ENCODE measurements around the gene SLC11A2.
"Not testable (repeated sequence)": the region's sequence is repeated elsewhere in the genome, so short reads cannot be mapped to it uniquely, and the experiment has no call there.

Gene SLC11A2

DNA sequence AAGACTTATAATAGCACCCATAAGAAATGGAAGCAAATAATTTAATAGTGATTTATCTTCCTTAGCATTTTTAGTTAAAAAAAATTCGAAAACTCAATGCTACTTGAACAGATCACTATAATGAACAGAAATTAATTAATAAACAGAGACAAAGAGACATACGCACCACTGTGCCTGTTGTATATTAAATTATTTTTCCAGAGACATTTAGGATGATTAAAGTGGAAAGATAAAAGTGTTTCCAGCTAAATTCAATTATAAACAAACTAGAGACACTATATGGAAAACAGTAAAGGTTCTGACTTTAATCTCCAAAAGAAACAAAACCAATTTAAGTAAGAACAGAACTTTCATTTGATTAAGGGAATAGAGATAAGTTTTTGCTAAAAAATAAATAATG lies 70.5 kb downstream of the SLC11A2 start:
- no peaks in the 10 kb centered on the region for H3K36me3 ChIP-seq (ENCODE audit: control insufficient read depth, low read length)
- H4K20me1 ChIP-seq (ENCODE audit: control insufficient read depth, insufficient read depth, low read depth, low read length) = no peaks in the 10 kb centered on the region
- H3K27ac ChIP-seq (ENCODE audit: low read depth, low read length) = no peak overlapping the region
- H3K4me2 ChIP-seq (ENCODE audit: low read length) = no peak overlapping the region
- no peaks in the 10 kb centered on the region for H3F3A ChIP-seq (ENCODE audit: control insufficient read depth, insufficient read depth)
- H3K4me1 ChIP-seq (ENCODE audit: control insufficient read depth, low read length) = peaks cover 12% of the 10 kb centered on the region
- no peaks in the 10 kb centered on the region for H3K9me2 ChIP-seq (replicated peaks; ENCODE audit: control insufficient read depth, low read length)
- TF ChIP-seq, protein P1, sequence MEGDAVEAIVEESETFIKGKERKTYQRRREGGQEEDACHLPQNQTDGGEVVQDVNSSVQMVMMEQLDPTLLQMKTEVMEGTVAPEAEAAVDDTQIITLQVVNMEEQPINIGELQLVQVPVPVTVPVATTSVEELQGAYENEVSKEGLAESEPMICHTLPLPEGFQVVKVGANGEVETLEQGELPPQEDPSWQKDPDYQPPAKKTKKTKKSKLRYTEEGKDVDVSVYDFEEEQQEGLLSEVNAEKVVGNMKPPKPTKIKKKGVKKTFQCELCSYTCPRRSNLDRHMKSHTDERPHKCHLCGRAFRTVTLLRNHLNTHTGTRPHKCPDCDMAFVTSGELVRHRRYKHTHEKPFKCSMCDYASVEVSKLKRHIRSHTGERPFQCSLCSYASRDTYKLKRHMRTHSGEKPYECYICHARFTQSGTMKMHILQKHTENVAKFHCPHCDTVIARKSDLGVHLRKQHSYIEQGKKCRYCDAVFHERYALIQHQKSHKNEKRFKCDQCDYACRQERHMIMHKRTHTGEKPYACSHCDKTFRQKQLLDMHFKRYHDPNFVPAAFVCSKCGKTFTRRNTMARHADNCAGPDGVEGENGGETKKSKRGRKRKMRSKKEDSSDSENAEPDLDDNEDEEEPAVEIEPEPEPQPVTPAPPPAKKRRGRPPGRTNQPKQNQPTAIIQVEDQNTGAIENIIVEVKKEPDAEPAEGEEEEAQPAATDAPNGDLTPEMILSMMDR (IDR thresholded peaks at IDR 0.05; ENCODE audit: low read depth, low read length, poor library complexity, severe bottlenecking) = no peak
- no peak for TF ChIP-seq EZH2phosphoT487 (IDR thresholded peaks at IDR 0.05; ENCODE audit: borderline replicate concordance, low read length)
- H3K79me2 ChIP-seq (ENCODE audit: control insufficient read depth, low read length) = no peaks in the 10 kb centered on the region
- no peaks in the 10 kb centered on the region for H3K27me3 ChIP-seq (ENCODE audit: control insufficient read depth, low read length)
- H3K4me3 ChIP-seq (ENCODE audit: low read length) = no peak overlapping the region
- no peaks in the 10 kb centered on the region for H3K9me3 ChIP-seq (ENCODE audit: control insufficient read depth, insufficient read depth, low read length)

DNA sequence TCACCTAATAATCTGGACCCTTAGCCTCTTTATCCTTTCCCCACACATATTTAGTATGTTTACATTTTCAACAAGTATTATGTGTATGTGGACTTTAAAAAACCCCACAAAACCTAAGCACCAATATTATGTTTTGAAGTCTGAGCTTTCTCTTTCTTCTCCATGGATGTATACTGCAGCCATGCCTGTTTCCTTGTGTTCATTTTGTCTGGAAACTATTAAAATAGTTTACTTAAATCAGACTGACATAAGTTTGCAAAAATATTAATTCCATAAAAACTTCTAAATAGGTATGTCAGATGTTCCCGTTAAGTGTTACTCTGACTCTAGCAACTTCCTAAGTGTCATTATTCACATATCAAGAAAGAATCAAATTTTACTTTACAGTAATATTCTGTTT lies 70.9 kb downstream of the SLC11A2 start:
- no peak overlapping the region for H3K4me3 ChIP-seq (ENCODE audit: low read length)
- H4K20me1 ChIP-seq (ENCODE audit: control insufficient read depth, insufficient read depth, low read depth, low read length) = no peaks in the 10 kb centered on the region
- no peaks in the 10 kb centered on the region for H3K9me3 ChIP-seq (ENCODE audit: control insufficient read depth, insufficient read depth, low read length)
- no peak overlapping the region for H3K27ac ChIP-seq (ENCODE audit: low read depth, low read length)
- H3K27me3 ChIP-seq (ENCODE audit: control insufficient read depth, low read length) = no peaks in the 10 kb centered on the region
- H3K36me3 ChIP-seq (ENCODE audit: control insufficient read depth, low read length) = no peaks in the 10 kb centered on the region
- TF ChIP-seq, protein P1 (IDR thresholded peaks at IDR 0.05; ENCODE audit: low read depth, low read length, poor library complexity, severe bottlenecking) = no peak
- no peak for TF ChIP-seq EZH2phosphoT487 (IDR thresholded peaks at IDR 0.05; ENCODE audit: borderline replicate concordance, low read length)
- no peaks in the 10 kb centered on the region for H3K9me2 ChIP-seq (replicated peaks; ENCODE audit: control insufficient read depth, low read length)
- no peaks in the 10 kb centered on the region for H3K79me2 ChIP-seq (ENCODE audit: control insufficient read depth, low read length)
- H3F3A ChIP-seq (ENCODE audit: control insufficient read depth, insufficient read depth) = no peaks in the 10 kb centered on the region
- H3K4me2 ChIP-seq (ENCODE audit: low read length) = no peak overlapping the region
- peaks cover 9% of the 10 kb centered on the region for H3K4me1 ChIP-seq (ENCODE audit: control insufficient read depth, low read length)

DNA sequence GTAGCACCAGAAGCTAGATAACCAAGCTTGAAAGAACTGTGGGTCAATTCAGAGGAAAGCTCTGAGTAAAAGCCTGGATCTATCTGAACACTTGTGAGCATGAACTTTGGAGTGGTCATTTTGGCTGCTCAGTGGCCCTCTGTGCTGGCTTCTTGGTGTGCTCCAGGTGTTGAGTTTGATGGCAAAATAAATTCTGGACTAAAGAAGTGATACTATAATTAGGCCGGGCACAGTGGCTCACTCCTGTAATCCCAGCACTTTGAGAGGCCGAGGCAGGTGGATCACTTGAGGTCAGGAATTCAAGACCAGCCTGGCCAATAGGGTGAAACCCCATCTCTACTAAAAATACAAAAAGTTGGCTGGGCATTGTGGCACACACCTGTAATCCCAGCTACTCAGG lies 71.4 kb downstream of the SLC11A2 start:
- not testable (repeated sequence) for H3K36me3 ChIP-seq (ENCODE audit: control insufficient read depth, low read length); H4K20me1 ChIP-seq (ENCODE audit: control insufficient read depth, insufficient read depth, low read depth, low read length); H3K79me2 ChIP-seq (ENCODE audit: control insufficient read depth, low read length); H3K4me2 ChIP-seq (ENCODE audit: low read length); H3K9me2 ChIP-seq (replicated peaks; ENCODE audit: control insufficient read depth, low read length); H3F3A ChIP-seq (ENCODE audit: control insufficient read depth, insufficient read depth); H3K27me3 ChIP-seq (ENCODE audit: control insufficient read depth, low read length); H3K4me1 ChIP-seq (ENCODE audit: control insufficient read depth, low read length); H3K9me3 ChIP-seq (ENCODE audit: control insufficient read depth, insufficient read depth, low read length); H3K4me3 ChIP-seq (ENCODE audit: low read length); H3K27ac ChIP-seq (ENCODE audit: low read depth, low read length)

DNA sequence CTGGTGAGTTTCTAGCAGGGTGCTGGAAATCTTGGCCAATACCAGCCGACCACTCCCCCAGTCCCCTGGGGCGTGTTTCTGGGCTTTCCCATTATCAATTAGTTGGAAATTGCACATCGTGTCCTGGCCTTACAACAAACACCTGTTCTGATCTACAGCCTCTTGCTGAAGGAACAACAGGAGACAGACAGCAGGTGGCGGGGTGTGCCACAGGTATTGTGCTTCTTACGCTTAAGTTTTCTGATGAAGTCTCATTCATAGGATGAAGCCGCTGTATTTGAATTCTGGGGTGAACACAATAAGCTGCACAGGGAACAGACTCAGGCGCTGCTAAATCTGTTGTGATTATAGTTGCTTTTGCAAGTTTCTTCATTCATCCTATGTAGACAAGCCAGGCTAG lies 73.1 kb downstream of the SLC11A2 start:
- TF ChIP-seq, protein P1 (IDR thresholded peaks at IDR 0.05; ENCODE audit: low read depth, low read length, poor library complexity, severe bottlenecking) = no peak
- TF ChIP-seq EZH2phosphoT487 (IDR thresholded peaks at IDR 0.05; ENCODE audit: borderline replicate concordance, low read length) = no peak
- no peaks in the 10 kb centered on the region for H3K9me2 ChIP-seq (replicated peaks; ENCODE audit: control insufficient read depth, low read length)
- no peaks in the 10 kb centered on the region for H3K36me3 ChIP-seq (ENCODE audit: control insufficient read depth, low read length)
- H3K27ac ChIP-seq (ENCODE audit: low read depth, low read length) = no peak overlapping the region
- no peaks in the 10 kb centered on the region for H3K27me3 ChIP-seq (ENCODE audit: control insufficient read depth, low read length)
- H3K79me2 ChIP-seq (ENCODE audit: control insufficient read depth, low read length) = no peaks in the 10 kb centered on the region
- no peak overlapping the region for H3K4me2 ChIP-seq (ENCODE audit: low read length)
- H3K4me1 ChIP-seq (ENCODE audit: control insufficient read depth, low read length) = peaks cover 6% of the 10 kb centered on the region; the same call in 1 of the 2 replicates
- no peak overlapping the region for H3K4me3 ChIP-seq (ENCODE audit: low read length)
- H4K20me1 ChIP-seq (ENCODE audit: control insufficient read depth, insufficient read depth, low read depth, low read length) = no peaks in the 10 kb centered on the region
- no peaks in the 10 kb centered on the region for H3K9me3 ChIP-seq (ENCODE audit: control insufficient read depth, insufficient read depth, low read length)
- no peaks in the 10 kb centered on the region for H3F3A ChIP-seq (ENCODE audit: control insufficient read depth, insufficient read depth)
